Tibial nerve (tissue), 3 donors: ENCODE measurements around the gene RTBDN.

Source experiments
- POLR2A ChIP-seq, 2 donors: fragments of 450-650 bp; IDR thresholded peaks; one replicate each; pipeline ENCODE4 v1.6.1; 2017; ENCODE audit warnings: antibody characterized with exemption in 2 of 2, mild to moderate bottlenecking in 2 of 2, moderate library complexity in 2 of 2
- TF ChIP-seq, protein P1 (sequence below), 5 experiments: fragments of 200-600 bp in 3 of 5; fragments of 450-650 bp in 2 of 5; sonication (generic) in 3 of 5; IDR thresholded peaks; one replicate each; pipeline ENCODE4 v1.5.1; 2016 to 2019; ENCODE audit warnings: antibody characterized with exemption in 5 of 5, mild to moderate bottlenecking in 3 of 5, moderate library complexity in 2 of 5

GRCh38 chr19:12864721-12865715 is 30.6 kb upstream of the RTBDN start:
- TF ChIP-seq, protein P1, sequence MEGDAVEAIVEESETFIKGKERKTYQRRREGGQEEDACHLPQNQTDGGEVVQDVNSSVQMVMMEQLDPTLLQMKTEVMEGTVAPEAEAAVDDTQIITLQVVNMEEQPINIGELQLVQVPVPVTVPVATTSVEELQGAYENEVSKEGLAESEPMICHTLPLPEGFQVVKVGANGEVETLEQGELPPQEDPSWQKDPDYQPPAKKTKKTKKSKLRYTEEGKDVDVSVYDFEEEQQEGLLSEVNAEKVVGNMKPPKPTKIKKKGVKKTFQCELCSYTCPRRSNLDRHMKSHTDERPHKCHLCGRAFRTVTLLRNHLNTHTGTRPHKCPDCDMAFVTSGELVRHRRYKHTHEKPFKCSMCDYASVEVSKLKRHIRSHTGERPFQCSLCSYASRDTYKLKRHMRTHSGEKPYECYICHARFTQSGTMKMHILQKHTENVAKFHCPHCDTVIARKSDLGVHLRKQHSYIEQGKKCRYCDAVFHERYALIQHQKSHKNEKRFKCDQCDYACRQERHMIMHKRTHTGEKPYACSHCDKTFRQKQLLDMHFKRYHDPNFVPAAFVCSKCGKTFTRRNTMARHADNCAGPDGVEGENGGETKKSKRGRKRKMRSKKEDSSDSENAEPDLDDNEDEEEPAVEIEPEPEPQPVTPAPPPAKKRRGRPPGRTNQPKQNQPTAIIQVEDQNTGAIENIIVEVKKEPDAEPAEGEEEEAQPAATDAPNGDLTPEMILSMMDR (IDR thresholded peaks at IDR 0.05) = no peak
- no peak for TF ChIP-seq POLR2A (IDR thresholded peaks at IDR 0.05)
